AG04449 (cell line): Measurements from ENCODE around the gene NRG3.

Source experiments
- CTCF ChIA-PET: fragments of 350-600 bp; formaldehyde crosslinking; extraction: SDS; loops from one replicate; lab custom pipeline; 2021; ENCODE audit warnings: antibody characterized with exemption; lab: Yijun Ruan, JAX
- POLR2A ChIA-PET: fragments of 400-600, 350-600 bp; formaldehyde crosslinking; extraction: SDS; loops from one replicate; lab custom pipeline; 2020; ENCODE audit warnings: antibody characterized with exemption, inconsistent platforms; lab: Yijun Ruan, JAX
- DNase-seq: peaks from one replicate; pipeline ENCODE4 v3.0.0-alpha.2; 2010; ENCODE audit warnings: low read depth, low spot score
- H3K4me3 ChIP-seq: 2 replicates; pipeline ENCODE4 v1.5.1; 2011; ENCODE audit warnings: low read depth, mild to moderate bottlenecking, control low read depth, low read length
- TF ChIP-seq, protein P1 (sequence below): IDR thresholded peaks from one replicate; pipeline ENCODE4 v1.5.1; 2011; ENCODE audit warnings: mild to moderate bottlenecking, moderate library complexity, low read length, control low read depth, inconsistent platforms; ENCODE audit not compliant: insufficient read depth; ENCODE audit errors: missing control alignments

The NRG3 gene

DNA sequence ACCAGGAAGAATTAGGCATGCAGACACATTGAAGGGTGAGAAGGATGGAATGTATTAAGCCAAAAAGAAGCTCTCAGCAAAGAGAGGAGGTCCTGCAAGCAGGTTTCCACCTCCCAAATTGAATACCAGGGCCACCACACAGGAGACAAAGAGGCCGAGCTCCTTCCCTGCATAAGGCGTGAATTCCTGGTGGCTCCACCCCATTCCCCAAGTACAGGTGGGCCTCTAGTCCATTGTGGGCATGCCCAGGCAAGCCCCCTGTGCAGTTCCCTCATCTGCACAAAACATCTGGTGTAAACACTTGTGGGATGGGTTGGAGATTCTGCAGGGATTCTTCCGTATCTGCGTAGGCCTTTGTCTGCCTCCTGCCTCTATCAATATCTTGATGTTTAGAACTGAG, 817.5 kb downstream of the NRG3 start:
- ChIA-PET POLR2A (no interaction called here), CTCF (no interaction called here)
- TF ChIP-seq, protein P1, sequence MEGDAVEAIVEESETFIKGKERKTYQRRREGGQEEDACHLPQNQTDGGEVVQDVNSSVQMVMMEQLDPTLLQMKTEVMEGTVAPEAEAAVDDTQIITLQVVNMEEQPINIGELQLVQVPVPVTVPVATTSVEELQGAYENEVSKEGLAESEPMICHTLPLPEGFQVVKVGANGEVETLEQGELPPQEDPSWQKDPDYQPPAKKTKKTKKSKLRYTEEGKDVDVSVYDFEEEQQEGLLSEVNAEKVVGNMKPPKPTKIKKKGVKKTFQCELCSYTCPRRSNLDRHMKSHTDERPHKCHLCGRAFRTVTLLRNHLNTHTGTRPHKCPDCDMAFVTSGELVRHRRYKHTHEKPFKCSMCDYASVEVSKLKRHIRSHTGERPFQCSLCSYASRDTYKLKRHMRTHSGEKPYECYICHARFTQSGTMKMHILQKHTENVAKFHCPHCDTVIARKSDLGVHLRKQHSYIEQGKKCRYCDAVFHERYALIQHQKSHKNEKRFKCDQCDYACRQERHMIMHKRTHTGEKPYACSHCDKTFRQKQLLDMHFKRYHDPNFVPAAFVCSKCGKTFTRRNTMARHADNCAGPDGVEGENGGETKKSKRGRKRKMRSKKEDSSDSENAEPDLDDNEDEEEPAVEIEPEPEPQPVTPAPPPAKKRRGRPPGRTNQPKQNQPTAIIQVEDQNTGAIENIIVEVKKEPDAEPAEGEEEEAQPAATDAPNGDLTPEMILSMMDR: no peak
- H3K4me3 ChIP-seq: no peak overlapping the region
- DNase-seq: no peak

DNA sequence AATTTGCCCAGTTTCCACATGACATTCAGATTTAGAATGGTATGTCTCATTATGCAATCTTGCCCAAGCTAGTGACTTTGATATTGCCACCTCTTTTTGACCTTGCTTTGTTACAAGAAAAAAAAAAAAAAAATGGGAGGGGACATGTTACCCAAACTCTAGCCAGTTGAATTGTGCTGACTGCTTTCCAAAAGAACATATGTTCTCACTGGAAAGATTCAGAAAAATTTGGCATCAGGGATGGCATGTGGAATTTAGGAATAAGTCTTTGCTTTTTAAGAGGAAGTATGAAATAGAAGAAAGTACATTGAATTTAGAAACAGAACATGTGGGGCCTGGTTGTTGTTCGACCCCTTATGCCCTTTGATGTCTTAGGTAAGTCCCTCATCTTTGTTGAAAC, 846.8 kb downstream of the NRG3 start:
- DNase-seq: no peak
- H3K4me3 ChIP-seq: no peak overlapping the region
- CTCF ChIA-PET: no interaction called here
- TF ChIP-seq, protein P1: no peak
- POLR2A ChIA-PET: no interaction called here

DNA sequence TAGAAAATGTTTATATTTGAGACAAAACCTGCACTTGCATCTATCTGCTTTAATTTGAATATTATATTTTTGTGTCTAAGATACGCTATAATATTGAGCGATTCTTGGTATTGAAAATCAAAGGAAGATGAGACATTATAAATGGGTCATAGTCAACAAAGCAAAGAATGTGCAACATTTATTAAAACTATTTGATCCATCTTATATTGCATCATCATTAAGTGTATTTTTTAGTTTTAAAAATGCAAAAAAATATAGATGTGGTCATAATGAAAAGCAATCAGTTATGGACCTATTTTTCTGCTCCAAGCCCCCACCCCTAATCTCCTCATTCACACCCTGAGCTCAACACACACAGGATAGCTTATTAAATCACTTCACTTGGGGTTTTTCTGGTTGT, 847.3 kb downstream of the NRG3 start:
- ChIA-PET POLR2A (no interaction called here), CTCF (no interaction called here)
- no peak for DNase-seq
- TF ChIP-seq, protein P1: no peak
- no peak overlapping the region for H3K4me3 ChIP-seq

DNA sequence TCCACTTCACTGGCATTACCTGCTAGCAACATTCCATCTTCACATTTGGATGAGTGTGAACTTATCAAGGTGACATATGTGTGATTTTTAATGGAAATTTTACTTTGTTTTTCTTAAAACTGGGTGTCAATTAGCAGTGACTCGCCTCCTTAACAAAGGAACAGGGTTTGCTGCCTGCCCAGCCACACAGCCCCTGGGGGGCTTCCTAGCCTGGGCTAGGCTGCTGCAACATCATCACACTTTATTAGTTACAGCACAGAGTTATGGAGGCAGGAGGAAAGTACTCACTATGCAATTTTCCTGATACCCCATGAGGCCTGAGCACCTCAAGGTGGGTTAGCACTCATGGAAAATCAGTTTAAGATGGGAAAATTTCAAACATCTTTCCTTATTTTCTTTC, 861.3 kb downstream of the NRG3 start:
- no peak overlapping the region for H3K4me3 ChIP-seq
- TF ChIP-seq, protein P1: no peak
- no peak for DNase-seq
- ChIA-PET CTCF (no interaction called here), POLR2A (no interaction called here)

DNA sequence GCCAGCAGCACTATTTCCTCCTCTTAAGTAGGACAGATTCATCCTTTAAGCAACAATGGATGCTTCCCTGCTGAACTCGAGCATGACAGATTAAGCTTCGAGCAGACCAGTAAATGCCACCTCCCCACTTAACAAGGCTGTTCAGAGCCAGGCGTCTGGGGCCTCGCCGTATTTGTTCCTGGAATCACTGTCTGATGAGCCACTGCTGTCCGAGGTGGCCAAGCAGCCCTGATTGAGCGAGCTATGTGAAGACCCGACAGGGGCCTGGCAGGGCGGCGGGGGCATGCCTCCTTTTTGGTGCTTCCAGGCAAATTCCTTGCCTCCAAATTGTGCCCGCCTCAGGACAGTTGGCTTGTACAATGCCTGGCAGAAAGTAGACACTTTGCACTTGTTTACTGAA, 862.6 kb downstream of the NRG3 start:
- TF ChIP-seq, protein P1: no peak

DNA sequence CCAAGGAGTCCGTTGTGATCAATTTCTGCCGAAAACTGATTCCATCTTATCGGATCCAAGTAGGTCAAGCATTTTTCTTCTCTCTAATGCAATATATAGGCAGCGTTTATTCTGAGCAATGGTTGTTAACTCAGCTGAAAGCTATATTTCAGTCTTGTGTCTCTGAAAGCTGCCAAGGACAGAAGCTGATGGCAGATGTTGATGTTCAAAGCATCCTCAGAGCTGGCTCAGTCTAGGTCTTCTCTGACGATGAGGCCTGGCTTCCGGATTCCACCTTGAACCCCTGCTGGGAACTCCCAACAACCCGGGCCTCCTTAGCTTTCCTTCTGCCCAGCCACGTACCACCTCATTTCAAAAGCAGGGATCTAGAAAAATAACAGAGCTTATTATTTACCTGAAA, 863.6 kb downstream of the NRG3 start:
- ChIA-PET POLR2A (no interaction called here), CTCF (no interaction called here)
- TF ChIP-seq, protein P1: no peak
- H3K4me3 ChIP-seq: no peak overlapping the region
- DNase-seq: no peak

More for the DNA sequence above, 862.6 kb downstream of the NRG3 start:
- no peak overlapping the region for H3K4me3 ChIP-seq
- DNase-seq: no peak
- POLR2A ChIA-PET: no interaction called here
- CTCF ChIA-PET: no interaction called here
